ENCODE data around the gene ANTKMT.
A peak's percentile ranks its signal among the peaks of the same experiment; 100 is the strongest.

ANTKMT gene

GRCh38 chr16:720990-721764, at the start of gene ANTKMT:
Gene ANTKMT, plus strand, starts transcription at chr16:721146. Its CDS starts 129 bp downstream, at chr16:721275.
- no peak for DNase-seq (ENCODE audit: low read depth)

GRCh38 chr16:671353-672131, 49.4 kb upstream of the ANTKMT start:
- DNase-seq (ENCODE audit: low read depth), result no peak

- no peak for DNase-seq (ENCODE audit: low read depth)
These were observed 48.6 kb upstream of the ANTKMT start for GRCh38 chr16:672371-672770.

GRCh38 chr16:672851-673250, 48.1 kb upstream of the ANTKMT start:
- DNase-seq (ENCODE audit: low read depth), result no peak

GRCh38 chr16:673399-673991, 47.5 kb upstream of the ANTKMT start:
- no peak for DNase-seq (ENCODE audit: low read depth)

GRCh38 chr16:674214-674881, 46.6 kb upstream of the ANTKMT start:
- DNase-seq (ENCODE audit: low read depth), result no peak

GRCh38 chr16:674968-675883, 45.7 kb upstream of the ANTKMT start, which contains the start of gene RHBDL1:
Gene RHBDL1, plus strand, starts transcription at chr16:675671. Its CDS starts 120 bp downstream, at chr16:675791.
- DNase-seq (ENCODE audit: low read depth), result no peak

- no peak for DNase-seq (ENCODE audit: low read depth)
These were observed 44.9 kb upstream of the ANTKMT start for GRCh38 chr16:675884-676564.

- no peak for DNase-seq (ENCODE audit: low read depth)
These were observed 44.4 kb upstream of the ANTKMT start for GRCh38 chr16:676565-676902.

- DNase-seq (ENCODE audit: low read depth), result no peak
These were observed 44.0 kb upstream of the ANTKMT start for GRCh38 chr16:676913-677312.

GRCh38 chr16:677316-678190, 43.4 kb upstream of the ANTKMT start:
- DNase-seq (ENCODE audit: low read depth), result no peak

GRCh38 chr16:678209-678857, 42.6 kb upstream of the ANTKMT start:
- DNase-seq (ENCODE audit: low read depth), result no peak

- DNase-seq (ENCODE audit: low read depth), result no peak
These were observed 41.8 kb upstream of the ANTKMT start for GRCh38 chr16:678858-679813.

- peak; percentile 77 for DNase-seq (ENCODE audit: low read depth)
These were observed 40.9 kb upstream of the ANTKMT start, which contains the start of gene STUB1 for GRCh38 chr16:679814-680624. Gene STUB1, plus strand, starts transcription at chr16:680410. Its CDS starts 116 bp downstream, at chr16:680526.

- DNase-seq (ENCODE audit: low read depth), result no peak
These were observed 40.4 kb upstream of the ANTKMT start for GRCh38 chr16:680625-680945.

- no peak for DNase-seq (ENCODE audit: low read depth)
These were observed 39.8 kb upstream of the ANTKMT start for GRCh38 chr16:680967-681745.

Measured in stimulated activated CD8-positive, alpha-beta memory T cell treated with anti-CD3 and anti-CD28 coated beads, Interleukin-12 subunit alpha, Interleukin-12 subunit beta, amount 100 ng/mL, for 1 hour (primary cell).